GM12864 (cell line): Measurements from ENCODE around the gene CELA3A.
A peak's percentile ranks its signal among the peaks of the same experiment; 100 is the strongest.

ENCODE experiments used
- DNase-seq: peaks from one replicate; pipeline ENCODE4 v3.0.0-alpha.2; 2011; ENCODE audit warnings: low read depth
- H3K4me3 ChIP-seq: 2 replicates; pipeline ENCODE4 v1.5.1; 2011; ENCODE audit warnings: mild to moderate bottlenecking, low read depth, low read length, control low read depth
- CTCF ChIP-seq: IDR thresholded peaks from 2 replicates; pipeline ENCODE4 v1.5.1; 2011; ENCODE audit warnings: low read depth, mild to moderate bottlenecking, moderate library complexity, low read length, control low read depth, inconsistent platforms; ENCODE audit errors: missing control alignments

CELA3A gene

GRCh38 chr1:22050330-22050729 lies 48.9 kb downstream of the CELA3A start:
- DNase-seq = no peak
- no peak overlapping the region for H3K4me3 ChIP-seq
- TF ChIP-seq CTCF = no peak

GRCh38 chr1:22051607-22052114 lies 50.2 kb downstream of the CELA3A start:
- no peak for DNase-seq
- no peak for TF ChIP-seq CTCF
- H3K4me3 ChIP-seq = no peak overlapping the region

GRCh38 chr1:22052115-22053016 lies 50.9 kb downstream of the CELA3A start, which contains the start of gene CDC42:
Gene CDC42, plus strand, starts transcription at chr1:22052709. Its CDS starts 25,770 bp downstream, at chr1:22078479.
- DNase-seq = peak; percentile 86
- H3K4me3 ChIP-seq = peak within 1 kb of the TSS; percentile 67
- TF ChIP-seq CTCF = no peak

GRCh38 chr1:22053017-22053860 lies 51.8 kb downstream of the CELA3A start:
- no peak for TF ChIP-seq CTCF
- DNase-seq = no peak
- peak overlapping the region; percentile 67 for H3K4me3 ChIP-seq

DNA sequence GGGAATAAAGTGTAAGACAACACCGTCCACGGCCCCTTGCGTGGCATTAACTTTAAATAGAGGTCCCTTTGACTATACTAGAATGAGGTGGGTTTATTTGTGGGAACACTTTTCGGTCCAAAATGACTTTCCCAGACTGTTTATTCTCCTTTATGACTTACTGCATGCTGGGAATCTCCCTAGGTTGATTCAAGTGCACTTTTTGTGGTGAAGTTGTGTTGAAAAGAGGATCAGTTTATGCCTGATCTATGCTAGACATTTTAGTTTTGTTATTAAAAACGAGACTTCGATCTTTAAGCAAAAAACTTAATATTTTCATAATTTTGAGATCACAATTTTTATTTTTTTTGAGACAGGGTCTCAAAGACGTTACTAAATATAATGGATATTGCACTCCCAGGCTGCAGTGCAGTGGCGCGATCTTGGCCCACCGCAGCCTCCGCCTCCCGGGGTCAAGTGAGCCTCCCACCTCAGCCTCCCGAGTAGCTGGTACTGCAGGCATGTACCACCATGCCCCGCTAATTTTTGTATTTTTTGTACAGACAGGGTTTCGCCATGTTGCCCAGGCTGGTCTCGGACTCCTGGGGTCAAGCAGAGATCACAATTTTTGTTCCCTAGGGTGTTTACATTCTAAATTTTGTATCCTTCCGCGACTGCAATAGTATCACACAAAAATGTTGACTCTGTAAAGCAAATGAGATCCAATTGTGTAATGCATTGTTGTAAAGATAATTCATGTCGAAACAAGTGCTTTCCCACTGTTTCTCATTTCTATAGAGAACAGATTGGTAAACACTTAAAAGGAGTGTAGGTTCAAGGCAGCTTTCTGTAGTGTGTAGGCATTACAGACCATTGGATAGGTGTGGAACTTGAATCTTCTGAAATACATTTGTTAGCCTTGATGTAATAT lies 52.7 kb downstream of the CELA3A start:
- DNase-seq = no peak
- TF ChIP-seq CTCF = no peak
- H3K4me3 ChIP-seq = peak overlapping the region; percentile 67

GRCh38 chr1:22055463-22055862 lies 54.0 kb downstream of the CELA3A start:
- no peak for DNase-seq
- H3K4me3 ChIP-seq = peak overlapping the region; percentile 39
- no peak for TF ChIP-seq CTCF
